GM12878 (cell line): ENCODE results near the gene DLAT.

Source experiments
- BACH1 ChIP-seq: fragments of 450-650 bp; IDR thresholded peaks from 2 replicates; pipeline ENCODE4 v1.6.1; 2017; ENCODE audit warnings: mild to moderate bottlenecking, borderline replicate concordance
- PKNOX1 ChIP-seq: fragments of 450-650 bp; IDR thresholded peaks from 2 replicates; pipeline ENCODE4 v1.6.1; 2016; ENCODE audit warnings: mild to moderate bottlenecking
- POLR2A ChIP-seq: IDR thresholded peaks from 2 replicates; pipeline ENCODE4 v1.6.1; 2011; ENCODE audit warnings: low read depth, mild to moderate bottlenecking, low read length
- RAD21 ChIP-seq: IDR thresholded peaks from 2 replicates; pipeline ENCODE4 v1.6.1; 2011; ENCODE audit warnings: mild to moderate bottlenecking, low read depth, low read length, moderate library complexity; ENCODE audit not compliant: insufficient read depth
- TF ChIP-seq, protein P1 (sequence below), 3 experiments: IDR thresholded peaks in 2 of 3; conservative IDR thresholded peaks in 1 of 3; 2 replicates each; pipeline ENCODE4 v1.5.1; 2011; ENCODE audit warnings: low read depth in 3 of 3, low read length in 3 of 3, mild to moderate bottlenecking in 3 of 3, control low read depth in 2 of 3, moderate library complexity in 2 of 3, inconsistent platforms in 1 of 3, mixed read lengths in 1 of 3; ENCODE audit not compliant: control insufficient read depth in 2 of 3, insufficient read depth in 1 of 3; ENCODE audit errors: extremely low read depth in 1 of 3

GRCh38 chr11:112049777-112050176 lies 24.6 kb downstream of the DLAT start:
- TF ChIP-seq, protein P1, sequence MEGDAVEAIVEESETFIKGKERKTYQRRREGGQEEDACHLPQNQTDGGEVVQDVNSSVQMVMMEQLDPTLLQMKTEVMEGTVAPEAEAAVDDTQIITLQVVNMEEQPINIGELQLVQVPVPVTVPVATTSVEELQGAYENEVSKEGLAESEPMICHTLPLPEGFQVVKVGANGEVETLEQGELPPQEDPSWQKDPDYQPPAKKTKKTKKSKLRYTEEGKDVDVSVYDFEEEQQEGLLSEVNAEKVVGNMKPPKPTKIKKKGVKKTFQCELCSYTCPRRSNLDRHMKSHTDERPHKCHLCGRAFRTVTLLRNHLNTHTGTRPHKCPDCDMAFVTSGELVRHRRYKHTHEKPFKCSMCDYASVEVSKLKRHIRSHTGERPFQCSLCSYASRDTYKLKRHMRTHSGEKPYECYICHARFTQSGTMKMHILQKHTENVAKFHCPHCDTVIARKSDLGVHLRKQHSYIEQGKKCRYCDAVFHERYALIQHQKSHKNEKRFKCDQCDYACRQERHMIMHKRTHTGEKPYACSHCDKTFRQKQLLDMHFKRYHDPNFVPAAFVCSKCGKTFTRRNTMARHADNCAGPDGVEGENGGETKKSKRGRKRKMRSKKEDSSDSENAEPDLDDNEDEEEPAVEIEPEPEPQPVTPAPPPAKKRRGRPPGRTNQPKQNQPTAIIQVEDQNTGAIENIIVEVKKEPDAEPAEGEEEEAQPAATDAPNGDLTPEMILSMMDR (IDR thresholded peaks at IDR 0.05 in 2 of 3, conservative IDR thresholded peaks at IDR 0.05 in 1 of 3; ENCODE audit: control insufficient read depth in 2 of 3, extremely low read depth in 1 of 3, insufficient read depth in 1 of 3, low read depth in 3 of 3, low read length in 3 of 3): no peak
- TF ChIP-seq POLR2A: no peak
- TF ChIP-seq BACH1: no peak
- no peak for TF ChIP-seq PKNOX1
- no peak for TF ChIP-seq RAD21
